HG03342 (cell line): ENCODE data around the gene NMRAL1.

Source experiments
- ATAC-seq: cut with Tn5 transposase; IDR thresholded peaks from one replicate; pipeline ENCODE4 v1.9.1; 2021; ENCODE audit warnings: mild to moderate bottlenecking, moderate library complexity; ENCODE audit not compliant: unreplicated experiment

The NMRAL1 gene

DNA sequence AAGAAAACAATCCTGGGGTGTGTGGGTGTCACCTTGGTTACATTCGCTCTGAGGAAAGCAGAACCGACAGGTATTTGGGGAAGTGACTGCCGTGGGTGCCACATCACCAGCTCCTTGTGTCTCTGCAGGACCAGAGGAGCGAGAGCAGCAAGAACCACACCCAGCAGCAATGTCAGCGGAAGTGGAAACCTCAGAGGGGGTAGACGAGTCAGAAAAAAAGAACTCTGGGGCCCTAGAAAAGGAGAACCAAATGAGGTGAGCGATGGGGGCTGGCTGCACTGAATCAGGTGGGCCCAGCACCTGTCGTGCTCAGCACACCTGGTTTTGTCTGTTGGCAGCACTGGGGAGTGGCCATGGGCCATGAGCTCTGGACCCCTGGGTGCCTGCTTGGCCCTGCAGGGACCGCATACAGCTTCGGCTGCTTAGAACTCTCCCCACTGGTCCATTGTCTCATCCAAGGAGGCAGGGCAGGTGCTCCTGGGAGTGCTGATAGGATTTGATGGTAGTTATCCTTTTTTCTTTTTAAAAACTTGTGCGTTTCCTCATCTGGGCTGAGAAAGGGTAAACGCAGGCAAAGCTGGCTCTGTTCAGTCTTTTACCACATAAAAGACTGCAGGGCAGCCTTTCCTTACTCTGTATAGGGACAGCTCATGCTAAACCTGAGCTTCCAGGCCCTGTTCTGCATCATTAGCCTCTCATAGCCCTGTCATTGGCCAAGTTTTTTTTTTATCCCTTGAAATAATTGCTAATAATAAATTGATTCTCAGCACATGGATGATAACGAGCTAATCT is 31.1 kb upstream of the NMRAL1 start:
- peak; percentile 82 for ATAC-seq

GRCh38 chr16:4501071-4501478 is 26.6 kb upstream of the NMRAL1 start:
- no peak for ATAC-seq

DNA sequence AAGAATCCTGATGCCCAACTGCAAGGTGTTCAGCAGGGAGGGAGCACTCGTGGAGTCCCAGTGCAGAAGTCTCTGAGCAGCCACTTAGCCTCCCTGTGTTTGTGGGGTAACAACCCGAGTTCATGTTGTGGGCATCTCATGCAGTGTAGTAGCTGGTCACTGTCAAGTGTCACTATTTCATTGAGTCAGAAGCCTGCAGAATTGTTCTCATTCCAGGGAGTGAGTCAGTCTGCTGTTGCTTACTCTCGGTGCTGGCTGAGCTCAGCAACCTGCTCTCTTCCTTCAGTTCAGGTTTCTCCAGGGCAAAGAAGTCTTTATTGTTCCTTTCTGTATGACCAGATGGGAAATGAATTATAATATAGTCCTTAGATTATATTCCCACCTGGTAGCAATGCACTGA is 25.8 kb upstream of the NMRAL1 start:
- ATAC-seq = no peak

- no peak for ATAC-seq
These were observed 24.8 kb upstream of the NMRAL1 start for GRCh38 chr16:4499196-4499555.

DNA sequence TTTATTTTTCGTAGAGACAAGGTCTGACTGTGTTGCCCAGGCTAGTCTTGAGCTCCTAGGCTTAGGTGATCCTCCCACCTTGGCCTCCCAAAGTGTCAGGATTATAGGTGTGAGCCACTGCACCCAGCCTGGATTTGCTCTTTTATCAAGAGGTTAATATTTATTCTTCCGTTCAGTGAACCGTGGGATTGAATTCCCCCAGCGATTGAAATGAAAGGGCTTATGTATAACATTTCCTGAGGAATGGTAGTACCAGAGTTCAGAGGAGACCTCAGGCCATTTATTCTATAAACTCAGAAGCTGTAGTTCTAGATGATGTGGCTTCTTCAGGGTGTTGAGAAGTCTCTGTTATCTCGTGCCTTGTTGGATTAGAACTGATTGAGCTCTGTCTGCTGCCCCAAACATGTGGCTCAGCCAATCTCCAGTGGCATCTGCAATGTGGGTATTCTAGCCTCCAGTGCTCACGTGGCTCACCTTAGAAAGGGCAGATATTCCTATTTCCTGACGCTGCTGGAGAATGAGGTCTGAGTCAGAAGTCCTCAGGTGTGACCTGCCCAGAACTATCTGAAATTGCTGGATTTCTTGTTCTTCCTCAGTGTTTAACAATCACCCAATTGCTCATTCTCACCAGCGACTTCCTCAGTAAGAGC is 24.2 kb upstream of the NMRAL1 start:
- ATAC-seq = no peak

- no peak for ATAC-seq
These were observed 21.9 kb upstream of the NMRAL1 start for GRCh38 chr16:4496305-4496704.

- no peak for ATAC-seq
These were observed 21.3 kb upstream of the NMRAL1 start for GRCh38 chr16:4495766-4496165.

DNA sequence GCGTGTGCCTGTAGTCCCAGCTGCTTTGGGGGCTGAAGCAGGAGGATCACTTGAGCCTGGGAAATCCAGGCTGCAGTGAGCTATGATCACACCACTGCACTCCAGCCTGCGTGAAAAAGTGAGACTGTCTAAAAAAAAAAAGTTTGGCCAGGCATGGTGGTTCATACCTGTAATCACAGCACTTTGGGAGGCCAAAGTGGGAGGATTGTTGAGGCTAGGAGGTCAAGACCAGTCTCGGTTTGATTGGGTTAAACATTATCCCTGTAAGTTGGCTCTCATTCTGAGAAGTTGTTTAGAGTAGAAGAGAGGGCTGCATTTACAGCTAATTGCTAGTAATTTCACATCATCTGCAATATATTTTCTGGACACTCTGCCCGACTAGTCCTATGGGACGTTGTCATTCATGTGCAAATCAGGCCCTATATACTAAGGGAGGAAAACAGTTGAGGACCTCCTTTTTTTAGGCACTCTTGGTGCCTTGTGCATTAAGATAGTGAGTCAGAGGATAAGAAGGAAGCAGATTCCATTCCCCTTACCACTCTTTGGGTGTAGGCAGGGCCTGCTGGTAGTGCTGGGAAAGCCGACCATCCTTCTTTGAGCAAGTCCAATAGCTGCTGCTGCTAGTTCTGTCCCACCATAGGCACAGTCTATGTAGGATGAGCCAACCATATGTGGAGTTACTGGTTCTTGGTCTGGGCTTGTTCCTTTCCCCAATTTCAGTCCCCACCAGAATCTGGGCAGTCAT is 20.5 kb upstream of the NMRAL1 start:
- ATAC-seq = no peak

DNA sequence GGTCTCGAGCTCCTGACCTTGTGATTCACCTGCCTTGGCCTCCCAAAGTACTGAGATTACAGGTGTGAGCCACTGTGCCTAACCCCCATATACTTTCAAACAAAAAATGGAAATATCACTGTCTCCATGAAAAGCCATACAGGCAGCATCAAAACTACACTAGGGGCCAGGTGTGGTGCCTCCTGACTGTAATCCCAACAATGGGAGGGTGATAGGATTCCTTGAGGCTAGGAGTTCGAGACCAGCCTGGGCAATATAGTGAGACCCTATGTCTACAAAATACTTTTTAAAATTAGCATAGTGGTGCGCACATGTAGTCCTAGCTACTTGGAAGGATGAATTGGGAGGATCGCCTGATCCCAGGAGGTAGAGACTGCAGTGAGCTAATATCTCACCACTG is 17.5 kb upstream of the NMRAL1 start:
- no peak for ATAC-seq

DNA sequence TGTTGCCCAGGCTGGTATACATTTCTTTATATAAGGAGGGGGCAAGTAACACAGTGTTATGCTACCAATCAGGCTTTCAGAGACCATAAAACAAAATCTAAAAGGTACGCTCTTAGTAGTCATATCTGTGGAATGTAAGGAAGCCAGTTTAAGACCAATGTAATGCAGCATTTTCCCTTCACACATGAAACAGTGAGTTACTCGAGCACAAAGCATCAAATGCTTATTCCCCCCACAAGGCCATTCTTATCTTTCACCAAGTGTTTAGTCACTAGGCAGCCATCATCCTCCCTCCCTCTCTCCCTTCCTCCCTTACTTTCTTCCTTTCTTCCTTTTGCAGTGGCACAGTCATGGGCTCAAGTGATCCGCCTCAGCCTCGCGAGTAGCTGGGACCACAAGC is 14.6 kb upstream of the NMRAL1 start:
- ATAC-seq = no peak

DNA sequence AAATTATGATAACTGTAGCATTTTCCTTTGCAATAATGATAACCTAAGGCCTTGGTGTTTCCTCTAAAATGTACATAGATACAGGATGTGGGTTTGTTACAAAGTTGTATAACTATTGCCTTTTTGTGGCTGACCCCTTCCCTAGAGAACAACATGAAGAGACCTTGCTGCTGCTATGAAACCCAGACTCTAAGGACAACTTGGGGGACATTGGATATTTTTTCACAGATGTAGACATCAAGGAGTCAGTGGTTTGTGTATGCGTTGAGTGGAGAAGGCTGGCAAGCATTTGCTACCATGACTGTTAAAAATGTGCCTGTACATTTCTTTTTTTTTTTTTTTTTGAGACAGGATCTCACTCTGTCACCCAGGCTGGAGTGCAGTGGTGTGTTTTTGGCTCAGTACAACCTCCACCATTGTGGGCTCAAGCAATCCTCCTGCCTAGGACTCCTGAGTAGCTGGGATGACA is 14.1 kb upstream of the NMRAL1 start:
- ATAC-seq = no peak

- no peak for ATAC-seq
These were observed 13.6 kb upstream of the NMRAL1 start for GRCh38 chr16:4487955-4488498.

DNA sequence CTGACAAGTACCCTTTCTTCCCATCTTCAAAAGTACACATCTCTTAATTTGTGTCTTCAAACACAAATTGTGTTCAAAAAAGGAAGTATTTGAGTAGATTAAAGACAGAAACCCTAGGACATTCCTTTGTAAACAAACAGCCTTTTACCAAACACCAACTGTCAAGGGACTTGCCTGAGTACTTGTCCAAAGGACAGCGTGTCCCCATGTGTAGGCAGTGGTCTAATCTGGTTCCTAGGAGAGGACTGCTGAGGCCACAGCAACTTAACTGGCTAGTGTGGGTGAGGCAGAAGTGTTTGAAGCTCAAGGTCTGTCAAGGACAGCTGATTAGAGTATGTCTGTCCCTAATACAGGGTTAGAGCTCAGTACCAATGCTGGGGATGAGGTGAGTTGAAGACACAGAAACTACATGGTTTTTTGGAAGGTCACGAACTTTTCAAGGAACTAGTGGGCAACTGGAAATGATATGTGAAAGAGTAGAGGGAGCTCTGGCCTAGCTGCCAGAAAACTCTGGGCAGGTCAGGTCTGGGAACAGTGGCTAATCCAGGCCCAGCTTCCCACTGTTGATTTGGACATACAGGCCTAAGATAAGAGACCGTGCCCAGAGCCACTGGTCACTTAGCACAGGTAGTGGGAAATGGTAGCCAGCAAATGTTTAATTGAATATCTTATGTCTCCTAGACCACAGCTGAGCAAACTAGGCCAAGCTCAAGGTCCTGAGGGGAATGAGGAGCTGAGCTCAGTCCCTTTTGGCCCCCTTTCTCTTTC is 11.9 kb upstream of the NMRAL1 start:
- no peak for ATAC-seq

DNA sequence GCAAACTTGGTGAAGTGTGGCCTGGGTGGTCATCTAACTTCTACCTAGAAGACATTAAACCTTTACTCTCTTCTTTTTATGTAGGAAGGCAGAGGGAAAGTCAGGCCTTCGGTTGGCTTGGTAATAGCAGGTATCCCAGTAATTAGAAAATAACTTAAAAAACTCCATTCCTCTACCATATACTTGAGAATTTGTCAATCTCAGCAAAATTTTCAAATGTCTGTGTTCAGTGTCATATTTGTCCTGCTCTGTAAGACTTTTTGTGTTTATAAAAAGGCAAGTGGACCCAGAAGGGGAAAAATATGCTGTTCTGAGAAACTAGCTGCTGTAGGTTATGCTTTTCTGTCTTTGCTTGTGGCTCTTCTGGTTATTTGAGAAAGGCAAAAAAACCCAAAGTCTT is 7.5 kb upstream of the NMRAL1 start:
- no peak for ATAC-seq

GRCh38 chr16:4481526-4481925 is 7.1 kb upstream of the NMRAL1 start:
- ATAC-seq = no peak

- ATAC-seq = no peak
These were observed 3.5 kb upstream of the NMRAL1 start for GRCh38 chr16:4477966-4478365.

DNA sequence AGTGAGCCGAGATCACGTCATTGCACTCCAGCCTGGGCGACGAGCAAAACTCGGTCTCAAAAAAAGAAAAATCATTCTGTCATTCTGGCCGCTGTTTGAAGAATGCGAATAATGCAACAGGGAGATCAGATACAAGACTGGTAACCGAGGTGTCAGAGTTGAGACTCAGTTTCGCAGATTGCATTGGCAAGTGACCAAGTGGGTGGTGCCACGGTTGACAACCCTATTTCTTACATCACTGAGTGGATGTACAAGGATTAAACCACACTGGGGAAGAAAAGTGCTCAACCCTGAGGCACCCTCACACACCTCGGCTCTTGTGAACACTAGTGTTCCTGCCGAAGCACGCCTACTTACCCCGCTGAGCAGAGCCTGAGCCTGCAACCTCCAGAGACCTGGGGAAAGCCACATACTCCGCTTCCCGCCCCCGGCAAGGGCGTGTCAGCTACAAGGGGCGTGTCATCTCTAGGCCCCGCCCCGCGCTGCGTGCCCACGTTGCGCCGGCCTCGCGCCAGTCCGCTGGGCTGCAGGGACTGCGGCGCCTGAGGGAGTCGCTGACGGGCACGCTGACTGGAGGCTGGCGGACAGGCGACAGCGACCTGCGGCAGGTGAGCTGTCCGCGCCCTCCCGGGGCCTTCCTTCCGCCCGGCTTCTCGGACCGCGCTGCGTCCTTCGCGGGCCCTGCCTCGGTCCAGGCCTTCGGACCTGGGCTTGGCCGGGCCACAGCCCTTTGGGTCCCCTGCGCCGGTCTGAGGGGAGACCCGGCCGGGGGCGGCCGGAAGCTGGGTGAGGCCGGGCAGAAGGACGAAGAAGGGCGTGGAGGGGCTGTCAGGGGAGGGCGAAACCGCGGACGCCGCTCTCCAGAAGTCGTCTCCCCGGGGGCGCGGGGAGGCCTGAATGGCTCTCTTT is 1.7 kb upstream of the NMRAL1 start, which contains the start of gene HMOX2:
TSS of gene HMOX2 (plus strand) at position 519 of the 909 bp plus-strand sequence. CDS start 29,127 bp downstream, outside the sequence.
- peak; percentile 71 for ATAC-seq

GRCh38 chr16:4472880-4473279 is 1.5 kb downstream of the NMRAL1 start:
- ATAC-seq = no peak

- ATAC-seq = no peak
These were observed 2.6 kb downstream of the NMRAL1 start for GRCh38 chr16:4471869-4472268.

DNA sequence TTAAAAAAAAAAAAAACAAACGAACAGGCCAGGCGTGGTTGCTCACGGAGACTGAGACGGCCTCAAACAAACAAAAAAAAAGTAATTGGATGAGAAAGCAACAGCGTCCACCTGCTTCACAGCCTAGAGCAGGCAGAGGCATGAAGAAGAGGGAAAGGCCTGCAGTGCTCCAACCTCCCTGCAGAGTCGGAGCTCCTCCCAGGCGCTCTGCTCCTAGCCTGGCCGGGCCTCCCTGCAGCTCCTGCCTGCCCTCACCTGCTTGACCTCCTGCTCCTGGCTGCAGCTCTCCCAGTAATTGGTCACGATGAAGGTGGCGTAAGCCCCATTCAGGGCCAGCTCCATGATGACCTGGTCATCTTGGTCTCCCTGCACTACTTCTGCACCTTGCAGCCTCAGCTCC is 5.5 kb downstream of the NMRAL1 start:
- ATAC-seq = no peak
